ENCODE results near the gene COQ8A.

The COQ8A gene

DNA sequence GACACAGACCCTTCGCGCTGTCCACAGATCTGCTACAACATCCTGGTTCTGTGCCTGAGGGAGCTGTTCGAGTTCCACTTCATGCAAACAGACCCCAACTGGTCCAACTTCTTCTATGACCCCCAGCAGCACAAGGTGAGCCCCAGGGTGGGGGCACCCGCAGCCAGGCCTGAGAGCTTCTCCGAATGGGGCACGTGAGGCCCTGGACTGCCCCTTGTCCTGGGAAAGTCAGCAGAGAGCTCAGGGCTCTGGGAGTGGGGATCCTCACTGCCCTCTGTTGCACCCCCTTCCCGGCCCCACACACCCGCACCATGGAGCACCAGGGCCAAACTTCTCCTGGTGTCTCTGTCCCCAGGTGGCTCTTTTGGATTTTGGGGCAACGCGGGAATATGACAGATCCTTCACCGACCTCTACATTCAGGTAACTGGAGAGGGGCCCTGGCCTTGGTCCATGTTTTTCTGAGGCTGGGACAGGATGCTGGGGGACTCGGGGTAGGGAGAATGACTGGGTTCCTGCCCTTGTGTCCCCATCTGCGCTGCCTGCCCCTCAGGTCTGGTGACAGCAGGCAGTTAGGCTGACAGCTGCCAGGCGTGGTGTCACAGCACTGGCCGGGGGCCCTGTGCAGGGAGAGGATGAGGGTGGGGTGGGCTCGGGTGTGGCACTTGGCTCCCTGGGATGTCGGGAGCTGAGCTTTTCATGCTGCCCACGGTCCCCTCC is 44.6 kb downstream of the COQ8A start:
- TF ChIP-seq, protein P1, sequence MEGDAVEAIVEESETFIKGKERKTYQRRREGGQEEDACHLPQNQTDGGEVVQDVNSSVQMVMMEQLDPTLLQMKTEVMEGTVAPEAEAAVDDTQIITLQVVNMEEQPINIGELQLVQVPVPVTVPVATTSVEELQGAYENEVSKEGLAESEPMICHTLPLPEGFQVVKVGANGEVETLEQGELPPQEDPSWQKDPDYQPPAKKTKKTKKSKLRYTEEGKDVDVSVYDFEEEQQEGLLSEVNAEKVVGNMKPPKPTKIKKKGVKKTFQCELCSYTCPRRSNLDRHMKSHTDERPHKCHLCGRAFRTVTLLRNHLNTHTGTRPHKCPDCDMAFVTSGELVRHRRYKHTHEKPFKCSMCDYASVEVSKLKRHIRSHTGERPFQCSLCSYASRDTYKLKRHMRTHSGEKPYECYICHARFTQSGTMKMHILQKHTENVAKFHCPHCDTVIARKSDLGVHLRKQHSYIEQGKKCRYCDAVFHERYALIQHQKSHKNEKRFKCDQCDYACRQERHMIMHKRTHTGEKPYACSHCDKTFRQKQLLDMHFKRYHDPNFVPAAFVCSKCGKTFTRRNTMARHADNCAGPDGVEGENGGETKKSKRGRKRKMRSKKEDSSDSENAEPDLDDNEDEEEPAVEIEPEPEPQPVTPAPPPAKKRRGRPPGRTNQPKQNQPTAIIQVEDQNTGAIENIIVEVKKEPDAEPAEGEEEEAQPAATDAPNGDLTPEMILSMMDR (IDR thresholded peaks at IDR 0.05; ENCODE audit: insufficient read depth, low read depth, low read length, missing control alignments) = no peak
- no peak for DNase-seq (ENCODE audit: low read depth)
- no peak overlapping the region for H3K4me3 ChIP-seq (ENCODE audit: low read depth, low read length)

DNA sequence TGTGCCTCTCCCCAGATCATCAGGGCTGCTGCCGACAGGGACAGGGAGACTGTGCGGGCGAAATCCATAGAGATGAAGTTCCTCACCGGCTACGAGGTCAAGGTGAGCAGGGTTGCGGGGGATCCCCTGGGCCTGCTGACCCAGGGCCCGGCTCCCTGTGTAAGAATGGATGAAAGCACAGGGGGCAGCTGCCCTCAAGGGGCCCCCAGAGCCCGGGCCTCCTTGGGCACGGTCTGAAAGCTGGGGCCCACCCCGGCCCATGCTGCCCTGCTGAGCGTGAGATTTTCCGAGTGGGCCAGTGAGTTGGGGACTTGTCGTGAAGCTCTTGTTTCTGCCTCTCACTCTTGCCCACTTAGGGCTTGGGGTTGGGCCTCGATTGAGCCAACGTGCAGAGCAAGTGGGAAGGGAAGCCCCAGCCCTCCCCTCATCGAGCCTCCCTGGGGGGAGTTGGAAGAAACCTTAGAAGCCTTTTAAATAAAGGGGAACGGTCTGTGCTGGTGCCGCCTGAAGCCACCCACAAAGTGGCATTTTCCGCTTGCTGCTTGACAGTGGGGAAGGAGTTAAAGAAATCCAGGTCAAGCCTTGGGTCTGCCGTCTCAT is 45.2 kb downstream of the COQ8A start:
- H3K4me3 ChIP-seq (ENCODE audit: low read depth, low read length) = no peak overlapping the region
- TF ChIP-seq, protein P1 (IDR thresholded peaks at IDR 0.05; ENCODE audit: insufficient read depth, low read depth, low read length, missing control alignments) = no peak
- no peak for DNase-seq (ENCODE audit: low read depth)

DNA sequence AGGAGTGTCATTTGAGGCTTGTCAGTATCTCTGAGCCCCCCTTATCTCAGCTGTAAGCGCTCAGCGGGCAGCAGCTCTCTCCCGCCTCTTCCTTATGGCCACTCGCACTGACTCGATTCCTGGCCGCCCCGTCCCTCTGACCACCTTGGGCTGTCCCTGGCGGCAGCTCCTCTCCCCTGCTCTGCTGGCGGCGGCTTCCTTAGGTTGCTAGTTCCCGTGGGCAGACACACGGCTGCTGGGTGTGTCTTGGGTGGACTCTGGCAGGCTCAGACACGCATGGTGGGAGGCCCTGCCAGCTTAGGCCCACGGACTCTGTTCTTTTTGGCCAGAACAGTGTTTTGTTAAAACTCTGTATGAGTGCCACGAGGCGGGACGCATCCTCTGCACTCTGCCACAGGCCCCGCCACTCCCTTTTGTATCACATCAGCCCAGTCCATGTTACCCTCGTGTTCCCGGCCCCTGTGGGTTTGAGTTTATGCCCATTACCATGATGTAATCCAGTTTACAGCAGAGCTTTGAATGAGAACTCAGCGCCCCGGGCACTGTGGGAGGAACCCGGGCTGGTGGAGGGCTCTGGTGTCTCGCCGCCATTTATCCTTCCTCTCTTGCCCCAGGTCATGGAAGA is 45.9 kb downstream of the COQ8A start:
- H3K4me3 ChIP-seq (ENCODE audit: low read depth, low read length) = no peak overlapping the region
- TF ChIP-seq, protein P1 (IDR thresholded peaks at IDR 0.05; ENCODE audit: insufficient read depth, low read depth, low read length, missing control alignments) = no peak
- no peak for DNase-seq (ENCODE audit: low read depth)

DNA sequence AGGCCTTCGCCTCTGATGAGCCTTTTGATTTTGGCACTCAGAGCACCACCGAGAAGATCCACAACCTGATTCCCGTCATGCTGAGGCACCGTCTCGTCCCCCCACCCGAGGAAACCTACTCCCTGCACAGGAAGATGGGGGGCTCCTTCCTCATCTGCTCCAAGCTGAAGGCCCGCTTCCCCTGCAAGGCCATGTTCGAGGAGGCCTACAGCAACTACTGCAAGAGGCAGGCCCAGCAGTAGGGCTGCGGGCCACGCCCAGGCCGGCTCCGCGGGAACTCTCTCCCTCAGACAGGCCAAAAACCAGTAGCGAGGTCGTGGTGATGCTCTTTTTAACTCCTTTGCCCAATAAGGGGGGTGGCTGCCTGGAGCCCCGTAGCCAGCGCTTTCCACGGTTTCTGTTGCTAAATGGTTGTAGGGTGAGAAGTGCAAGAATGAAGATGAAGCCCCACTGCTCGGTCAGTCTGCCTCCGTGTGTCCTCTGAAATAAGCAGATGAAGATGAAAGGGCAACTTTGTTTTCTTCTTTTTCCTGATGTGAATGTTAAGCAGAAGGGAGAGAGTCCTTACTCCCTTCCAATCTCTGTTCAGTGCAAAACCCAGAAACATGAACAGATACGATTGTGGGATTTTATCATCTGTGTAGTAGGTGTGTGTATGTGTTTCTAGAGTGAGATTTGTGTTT is 46.5 kb downstream of the COQ8A start:
- DNase-seq (ENCODE audit: low read depth) = no peak
- TF ChIP-seq, protein P1 (IDR thresholded peaks at IDR 0.05; ENCODE audit: insufficient read depth, low read depth, low read length, missing control alignments) = no peak
- no peak overlapping the region for H3K4me3 ChIP-seq (ENCODE audit: low read depth, low read length)

DNA sequence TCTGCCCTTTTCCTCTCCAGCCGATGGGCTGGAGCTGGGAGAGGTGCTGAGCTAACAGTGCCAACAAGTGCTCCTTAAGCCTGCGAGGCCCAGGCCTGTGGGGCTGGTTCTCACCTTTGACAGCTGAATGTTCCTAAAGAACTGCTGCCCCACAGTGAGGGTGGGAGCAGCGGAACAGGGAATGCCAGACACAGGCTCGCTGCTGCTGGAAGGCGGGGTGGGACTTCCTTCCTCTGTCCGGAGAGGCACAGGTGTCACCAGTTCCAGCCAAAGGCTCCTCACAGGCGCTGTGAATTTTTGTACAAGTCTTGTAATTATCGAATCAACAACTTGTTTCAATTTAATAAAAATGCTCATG is 47.1 kb downstream of the COQ8A start:
- TF ChIP-seq, protein P1 (IDR thresholded peaks at IDR 0.05; ENCODE audit: insufficient read depth, low read depth, low read length, missing control alignments) = no peak
- H3K4me3 ChIP-seq (ENCODE audit: low read depth, low read length) = no peak overlapping the region
- no peak for DNase-seq (ENCODE audit: low read depth)

DNA sequence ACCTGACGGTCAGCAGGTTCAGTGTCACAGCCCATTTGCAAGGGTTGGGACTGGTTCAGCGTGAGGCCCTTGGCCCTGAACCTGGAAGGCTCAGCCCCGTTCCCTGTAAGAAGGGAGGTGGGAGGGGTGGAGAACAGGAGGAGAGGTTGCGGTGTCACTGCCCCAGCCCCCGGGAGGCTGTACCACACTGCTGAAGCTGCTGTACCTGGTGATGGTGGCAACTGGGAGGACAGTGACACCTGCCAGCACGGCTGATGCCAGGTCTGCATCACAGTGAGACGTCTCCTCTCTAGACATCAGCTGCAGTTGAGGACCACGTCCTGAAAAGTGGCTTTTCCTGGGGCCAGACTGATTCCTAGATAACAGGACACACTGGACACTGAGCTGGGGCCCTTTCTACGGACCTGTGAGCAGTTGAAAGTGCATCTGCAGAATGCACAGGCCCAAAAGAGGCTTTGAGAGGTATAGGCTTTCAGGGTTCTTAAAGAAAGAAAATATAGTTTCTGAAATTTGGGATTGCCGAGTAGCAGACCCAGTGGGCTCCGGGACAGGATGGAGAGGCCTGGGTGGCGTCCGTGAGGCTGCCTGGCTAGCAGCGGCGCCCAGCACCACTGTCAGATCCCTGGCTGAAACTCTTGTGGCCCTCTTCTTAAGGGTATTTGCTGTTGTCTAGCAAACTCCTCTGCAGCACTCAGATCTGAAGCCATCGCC is 47.7 kb downstream of the COQ8A start:
- DNase-seq (ENCODE audit: low read depth) = no peak
- TF ChIP-seq, protein P1 (IDR thresholded peaks at IDR 0.05; ENCODE audit: insufficient read depth, low read depth, low read length, missing control alignments) = no peak
- no peak overlapping the region for H3K4me3 ChIP-seq (ENCODE audit: low read depth, low read length)

All from GM12865 (cell line).